Osteocyte (in vitro differentiated cells): ENCODE measurements around the gene KHNYN. TPM values are rescaled to one million over a fixed set of nuclear protein-coding genes. Genes with fewer than 3 reads are reported as not detected.

Source experiments
- DNase-seq: peaks from one replicate; pipeline ENCODE4 v3.0.0; 2021; ENCODE audit warnings: mixed read lengths; ENCODE audit not compliant: unreplicated experiment; ENCODE audit errors: extremely low spot score
- H3K27ac Mint-ChIP-seq: one replicate; pipeline ENCODE4 v1.8.0; 2021; ENCODE audit warnings: mild to moderate bottlenecking, mixed read lengths; ENCODE audit not compliant: unreplicated experiment
- H3K27me3 Mint-ChIP-seq: one replicate; pipeline ENCODE4 v1.8.0; 2021; ENCODE audit warnings: mixed read lengths; ENCODE audit not compliant: unreplicated experiment
- H3K36me3 Mint-ChIP-seq: one replicate; pipeline ENCODE4 v1.8.0; 2021; ENCODE audit warnings: mixed read lengths; ENCODE audit not compliant: unreplicated experiment
- H3K4me1 Mint-ChIP-seq: one replicate; pipeline ENCODE4 v1.8.0; 2021; ENCODE audit warnings: mixed read lengths; ENCODE audit not compliant: unreplicated experiment
- H3K4me3 Mint-ChIP-seq: one replicate; pipeline ENCODE4 v1.8.0; 2021; ENCODE audit warnings: mild to moderate bottlenecking, moderate library complexity, mixed read lengths; ENCODE audit not compliant: unreplicated experiment
- H3K9me3 Mint-ChIP-seq: one replicate; pipeline ENCODE4 v1.8.0; 2021; ENCODE audit warnings: mixed read lengths; ENCODE audit not compliant: unreplicated experiment
- total RNA-seq: library from RNA; stranded (reverse); gene quantifications from 2 replicates; pipeline ENCODE4 v1.2.1, GENCODE V29; 2021
- TF ChIP-seq, protein P1 (sequence below): fragments of 200-600 bp; sonication (generic); IDR thresholded peaks from 2 replicates; pipeline ENCODE4 v1.5.0; 2021; ENCODE audit warnings: antibody characterized with exemption, mild to moderate bottlenecking, moderate library complexity

Gene KHNYN
- total RNA-seq, 1 donor from 2014 or later = 60.9 TPM

DNA sequence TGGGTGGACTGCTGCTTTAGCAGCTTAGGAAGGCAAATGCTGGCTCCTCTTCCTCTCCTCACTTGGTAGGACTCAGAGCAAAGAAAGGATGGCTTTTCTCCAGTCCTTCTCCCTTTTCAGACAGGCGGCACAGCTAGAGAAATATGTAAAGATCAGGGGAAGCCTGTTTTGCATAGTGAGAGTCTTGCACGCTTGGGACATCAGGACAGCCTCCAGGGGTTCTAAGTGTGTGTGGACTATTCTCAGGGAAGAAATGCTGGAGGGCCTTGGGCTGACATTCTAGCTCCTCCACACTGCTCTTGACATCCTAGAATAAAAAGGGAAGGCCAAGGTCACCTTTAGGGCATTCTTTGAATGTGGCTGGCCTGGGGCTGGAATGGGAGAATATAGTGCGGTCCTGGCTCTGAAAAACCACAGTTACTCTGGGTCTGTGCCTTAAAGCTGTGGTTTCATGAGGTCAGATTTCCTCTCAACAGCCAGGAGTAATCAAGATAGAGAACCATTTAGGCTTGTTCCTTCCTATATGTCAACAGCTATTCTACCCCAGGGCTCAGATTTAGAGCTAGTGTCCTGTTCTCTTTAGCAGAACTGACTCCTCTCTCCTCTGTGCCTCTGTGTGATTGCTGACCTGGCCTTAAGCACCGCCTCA lies 54.0 kb downstream of the KHNYN start:
- H3K27ac Mint-ChIP-seq = no peak overlapping the region
- no peaks in the 10 kb centered on the region for H3K36me3 Mint-ChIP-seq
- H3K9me3 Mint-ChIP-seq = peaks cover 2% of the 10 kb centered on the region
- TF ChIP-seq, protein P1, sequence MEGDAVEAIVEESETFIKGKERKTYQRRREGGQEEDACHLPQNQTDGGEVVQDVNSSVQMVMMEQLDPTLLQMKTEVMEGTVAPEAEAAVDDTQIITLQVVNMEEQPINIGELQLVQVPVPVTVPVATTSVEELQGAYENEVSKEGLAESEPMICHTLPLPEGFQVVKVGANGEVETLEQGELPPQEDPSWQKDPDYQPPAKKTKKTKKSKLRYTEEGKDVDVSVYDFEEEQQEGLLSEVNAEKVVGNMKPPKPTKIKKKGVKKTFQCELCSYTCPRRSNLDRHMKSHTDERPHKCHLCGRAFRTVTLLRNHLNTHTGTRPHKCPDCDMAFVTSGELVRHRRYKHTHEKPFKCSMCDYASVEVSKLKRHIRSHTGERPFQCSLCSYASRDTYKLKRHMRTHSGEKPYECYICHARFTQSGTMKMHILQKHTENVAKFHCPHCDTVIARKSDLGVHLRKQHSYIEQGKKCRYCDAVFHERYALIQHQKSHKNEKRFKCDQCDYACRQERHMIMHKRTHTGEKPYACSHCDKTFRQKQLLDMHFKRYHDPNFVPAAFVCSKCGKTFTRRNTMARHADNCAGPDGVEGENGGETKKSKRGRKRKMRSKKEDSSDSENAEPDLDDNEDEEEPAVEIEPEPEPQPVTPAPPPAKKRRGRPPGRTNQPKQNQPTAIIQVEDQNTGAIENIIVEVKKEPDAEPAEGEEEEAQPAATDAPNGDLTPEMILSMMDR = no peak
- H3K27me3 Mint-ChIP-seq = no peaks in the 10 kb centered on the region
- H3K4me3 Mint-ChIP-seq = no peak overlapping the region
- no peaks in the 10 kb centered on the region for H3K4me1 Mint-ChIP-seq
- DNase-seq = no peak

Other genes starting within 250 kb of the KHNYN start
- gene IPO4, start 241.1 kb upstream of the KHNYN start, total RNA-seq = 34.6 and 36.5 TPM in 2 replicates
- gene TM9SF1, start 234.5 kb upstream of the KHNYN start, total RNA-seq = 69.5 and 81.8 TPM in 2 replicates
- not detected in 2 replicates for gene TSSK4, start 224.3 kb upstream of the KHNYN start, total RNA-seq
- gene CHMP4A, start 216.5 kb upstream of the KHNYN start, total RNA-seq = 38.1 and 45.3 TPM in 2 replicates
- gene MDP1, start 213.9 kb upstream of the KHNYN start, total RNA-seq = 23.8 and 25.4 TPM in 2 replicates
- 158 and 164 TPM in 2 replicates for gene NEDD8, start 197.6 kb upstream of the KHNYN start, total RNA-seq
- gene GMPR2, start 197.0 kb upstream of the KHNYN start, total RNA-seq = 61.7 and 68.7 TPM in 2 replicates
- 69.2 and 75.7 TPM in 2 replicates for gene TINF2, start 187.3 kb upstream of the KHNYN start, total RNA-seq
- 2.1 and 2.3 TPM in 2 replicates for gene TGM1, start 166.8 kb upstream of the KHNYN start, total RNA-seq
- gene RABGGTA, start 158.4 kb upstream of the KHNYN start, total RNA-seq = 26.1 and 30.8 TPM in 2 replicates
- gene DHRS1, start 130.2 kb upstream of the KHNYN start, total RNA-seq = 24.6 and 27.0 TPM in 2 replicates
- 27.8 and 28.2 TPM in 2 replicates for gene NOP9, start 130.1 kb upstream of the KHNYN start, total RNA-seq
- gene CIDEB, start 122.0 kb upstream of the KHNYN start, total RNA-seq = not detected in 2 replicates
- 12.5 and 14.9 TPM in 2 replicates for gene LTB4R2, start 119.8 kb upstream of the KHNYN start, total RNA-seq
- 10.0 and 11.3 TPM in 2 replicates for gene LTB4R, start 118.5 kb upstream of the KHNYN start, total RNA-seq
- gene ADCY4, start 94.9 kb upstream of the KHNYN start, total RNA-seq = 25.3 and 26.5 TPM in 2 replicates
- gene RIPK3, start 90.0 kb upstream of the KHNYN start, total RNA-seq = 0.78 and 1.3 TPM in 2 replicates
- 197 and 223 TPM in 2 replicates for gene NFATC4, start 61.8 kb upstream of the KHNYN start, total RNA-seq
- gene NYNRIN, start 31.0 kb upstream of the KHNYN start, total RNA-seq = 39.6 and 40.2 TPM in 2 replicates
- gene CBLN3, start 286 bp upstream of the KHNYN start, total RNA-seq = 5.5 and 6.1 TPM in 2 replicates
- gene SDR39U1, start 12.8 kb downstream of the KHNYN start, total RNA-seq = 53.9 and 54.6 TPM in 2 replicates
- not detected in 2 replicates for gene CMA1, start 78.3 kb downstream of the KHNYN start, total RNA-seq
- not detected in 2 replicates for gene CTSG, start 146.3 kb downstream of the KHNYN start, total RNA-seq
- gene GZMH, start 179.7 kb downstream of the KHNYN start, total RNA-seq = not detected in 2 replicates
- not detected in 2 replicates for gene GZMB, start 204.2 kb downstream of the KHNYN start, total RNA-seq